HEK293 (cell line): ENCODE results near the gene PRRT3.

Experiments used
- CTCF ChIA-PET: fragments of 350-600 bp; formaldehyde crosslinking; extraction: SDS; loops from one replicate; lab custom pipeline; 2021; ENCODE audit warnings: antibody characterized with exemption; lab: Yijun Ruan, JAX
- POLR2A ChIA-PET: fragments of 300-600 bp; formaldehyde crosslinking; extraction: SDS; loops from one replicate; lab custom pipeline; 2020; ENCODE audit warnings: antibody characterized with exemption, inconsistent platforms; lab: Yijun Ruan, JAX
- H3K27ac ChIP-seq: fragments of 200-500 bp; sonication (Bioruptor generic); 2 replicates; pipeline ENCODE4 v1.5.1; 2014; ENCODE audit warnings: low read depth, low read length, control low read depth, inconsistent platforms; ENCODE audit errors: extremely low read depth
- H3K36me3 ChIP-seq, 2 experiments: fragments of 200-500 bp in 1 of 2; sonication (Bioruptor generic) in 1 of 2; 1 replicate in 1 of 2; 2 replicates in 1 of 2; pipeline ENCODE4 v1.5.1; 2014 to 2017; ENCODE audit warnings: inconsistent platforms in 2 of 2, low read length in 2 of 2; ENCODE audit not compliant: control insufficient read depth in 2 of 2, insufficient read depth in 1 of 2
- H3K4me1 ChIP-seq: fragments of 200-500 bp; sonication (Bioruptor generic); 2 replicates; pipeline ENCODE4 v1.5.1; 2014; ENCODE audit warnings: mild to moderate bottlenecking, low read length, inconsistent platforms; ENCODE audit not compliant: control insufficient read depth, insufficient read depth
- H3K4me3 ChIP-seq: 2 replicates; pipeline ENCODE4 v1.5.1; 2011; ENCODE audit warnings: low read depth, mild to moderate bottlenecking, control low read depth, low read length, moderate library complexity
- H3K9me3 ChIP-seq: fragments of 200-500 bp; sonication (Bioruptor generic); 2 replicates; pipeline ENCODE4 v1.5.1; 2014; ENCODE audit warnings: low read depth, low read length, inconsistent platforms; ENCODE audit not compliant: control insufficient read depth, insufficient read depth
- EGR2 ChIP-seq: fragments of 450-650 bp; formaldehyde crosslinking; IDR thresholded peaks from 2 replicates; pipeline ENCODE4 v1.5.1; 2016; ENCODE audit warnings: low read depth, missing biosample characterization, missing genetic modification characterization
- PRDM1 ChIP-seq: fragments of 450-650 bp; formaldehyde crosslinking; IDR thresholded peaks from 2 replicates; pipeline ENCODE4; 2016; ENCODE audit warnings: missing biosample characterization, missing genetic modification characterization
- TRIM28 ChIP-seq: IDR thresholded peaks from 2 replicates; pipeline ENCODE4 v1.6.1; 2011; ENCODE audit warnings: low read length, control low read depth, borderline replicate concordance
- ZBTB1 ChIP-seq: fragments of 450-650 bp; formaldehyde crosslinking; IDR thresholded peaks from 2 replicates; pipeline ENCODE4 v1.5.1; 2016; ENCODE audit warnings: missing biosample characterization, missing genetic modification characterization
- ZBTB7A ChIP-seq: fragments of 450-650 bp; formaldehyde crosslinking; IDR thresholded peaks from 2 replicates; pipeline ENCODE4 v1.5.1; 2016; ENCODE audit warnings: low read depth, missing biosample characterization, missing genetic modification characterization
- ZFP3 ChIP-seq: fragments of 450-650 bp; formaldehyde crosslinking; IDR thresholded peaks from 2 replicates; pipeline ENCODE4 v1.5.1; 2016; ENCODE audit warnings: low read depth, missing biosample characterization, missing genetic modification characterization
- ZNF292 ChIP-seq: fragments of 450-650 bp; formaldehyde crosslinking; IDR thresholded peaks from 2 replicates; pipeline ENCODE4 v1.5.1; 2016; ENCODE audit warnings: low read depth, missing biosample characterization, missing genetic modification characterization, borderline replicate concordance
- ZNF391 ChIP-seq: fragments of 450-650 bp; formaldehyde crosslinking; IDR thresholded peaks from 2 replicates; pipeline ENCODE4 v1.5.1; 2016; ENCODE audit warnings: low read depth, missing biosample characterization, missing genetic modification characterization, borderline replicate concordance
- ZNF416 ChIP-seq: fragments of 450-650 bp; formaldehyde crosslinking; IDR thresholded peaks from 2 replicates; pipeline ENCODE4 v1.5.1; 2016; ENCODE audit warnings: missing biosample characterization, missing genetic modification characterization
- ZNF423 ChIP-seq: fragments of 450-650 bp; formaldehyde crosslinking; IDR thresholded peaks from 2 replicates; pipeline ENCODE4 v1.5.1; 2016; ENCODE audit warnings: missing biosample characterization, missing genetic modification characterization
- ZNF561 ChIP-seq: fragments of 450-650 bp; IDR thresholded peaks from 2 replicates; pipeline ENCODE4 v1.5.1; 2018; ENCODE audit warnings: missing biosample characterization, missing genetic modification characterization, borderline replicate concordance
- ZNF791 ChIP-seq: fragments of 450-650 bp; formaldehyde crosslinking; IDR thresholded peaks from 2 replicates; pipeline ENCODE4 v1.5.1; 2016; ENCODE audit warnings: missing biosample characterization, missing genetic modification characterization
- TF ChIP-seq, protein P1 (sequence below): fragments of 450-650 bp; formaldehyde crosslinking; IDR thresholded peaks from 2 replicates; pipeline ENCODE4 v1.5.1; 2017; ENCODE audit warnings: missing biosample characterization, missing genetic modification characterization
- TF ChIP-seq, protein P2 (sequence below): fragments of 450-650 bp; formaldehyde crosslinking; IDR thresholded peaks from 2 replicates; pipeline ENCODE4 v1.5.1; 2017; ENCODE audit warnings: missing biosample characterization, missing genetic modification characterization
- TF ChIP-seq, protein P3 (sequence below): fragments of 450-650 bp; formaldehyde crosslinking; IDR thresholded peaks from 2 replicates; pipeline ENCODE4 v1.5.1; 2016; ENCODE audit warnings: missing biosample characterization, missing genetic modification characterization
- TF ChIP-seq, protein P4 (sequence below): fragments of 450-650 bp; formaldehyde crosslinking; IDR thresholded peaks from 2 replicates; pipeline ENCODE4 v1.5.1; 2016; ENCODE audit warnings: missing biosample characterization, missing genetic modification characterization
- TF ChIP-seq, protein P5 (sequence below): fragments of 450-650 bp; formaldehyde crosslinking; IDR thresholded peaks from 2 replicates; pipeline ENCODE4 v1.5.1; 2016; ENCODE audit warnings: missing biosample characterization, missing genetic modification characterization

The PRRT3 gene

DNA sequence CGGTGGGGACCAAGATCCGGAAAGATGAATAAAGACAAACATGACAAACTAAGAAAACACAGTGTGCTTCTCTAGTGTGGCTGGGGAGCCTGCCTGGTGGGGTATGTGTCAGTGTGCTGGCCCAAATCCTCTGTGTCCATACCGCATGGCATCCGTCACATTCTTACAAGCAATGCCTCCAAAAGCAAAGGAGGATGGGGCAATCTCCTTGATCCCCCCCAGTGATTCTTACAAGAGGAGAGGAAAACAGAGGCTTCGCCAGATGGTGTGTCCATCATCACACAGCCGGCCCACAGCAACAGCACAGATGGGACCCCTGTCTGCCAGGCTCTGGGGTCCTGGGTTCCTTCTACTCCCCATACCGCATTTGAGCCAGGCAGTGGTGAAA, 35.9 kb downstream of the PRRT3 start:
- ChIA-PET POLR2A (interaction anchor here (1.0 to 2.6 kb wide), 8 partner anchors 10 to 32 kb away, joined by 4 to 23 read pairs (median 6); partner anchors contain the start of genes CRELD1, IL17RE and JAGN1), CTCF (interaction anchor here (0.6 to 0.9 kb wide), 3 partner anchors 8 to 67 kb away, joined by 3 read pairs; partner anchors contain the start of gene CRELD1)
- H3K4me1 ChIP-seq: peaks cover 19% of the 10 kb centered on the region
- no peaks in the 10 kb centered on the region for H3K9me3 ChIP-seq
- no peaks in the 10 kb centered on the region for H3K36me3 ChIP-seq
- no peak overlapping the region for H3K4me3 ChIP-seq
- no peak for TF ChIP-seq ZNF561 (tag by site-specific recombination)
- TF ChIP-seq, protein P1, sequence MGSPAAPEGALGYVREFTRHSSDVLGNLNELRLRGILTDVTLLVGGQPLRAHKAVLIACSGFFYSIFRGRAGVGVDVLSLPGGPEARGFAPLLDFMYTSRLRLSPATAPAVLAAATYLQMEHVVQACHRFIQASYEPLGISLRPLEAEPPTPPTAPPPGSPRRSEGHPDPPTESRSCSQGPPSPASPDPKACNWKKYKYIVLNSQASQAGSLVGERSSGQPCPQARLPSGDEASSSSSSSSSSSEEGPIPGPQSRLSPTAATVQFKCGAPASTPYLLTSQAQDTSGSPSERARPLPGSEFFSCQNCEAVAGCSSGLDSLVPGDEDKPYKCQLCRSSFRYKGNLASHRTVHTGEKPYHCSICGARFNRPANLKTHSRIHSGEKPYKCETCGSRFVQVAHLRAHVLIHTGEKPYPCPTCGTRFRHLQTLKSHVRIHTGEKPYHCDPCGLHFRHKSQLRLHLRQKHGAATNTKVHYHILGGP: no peak
- TF ChIP-seq, protein P2, sequence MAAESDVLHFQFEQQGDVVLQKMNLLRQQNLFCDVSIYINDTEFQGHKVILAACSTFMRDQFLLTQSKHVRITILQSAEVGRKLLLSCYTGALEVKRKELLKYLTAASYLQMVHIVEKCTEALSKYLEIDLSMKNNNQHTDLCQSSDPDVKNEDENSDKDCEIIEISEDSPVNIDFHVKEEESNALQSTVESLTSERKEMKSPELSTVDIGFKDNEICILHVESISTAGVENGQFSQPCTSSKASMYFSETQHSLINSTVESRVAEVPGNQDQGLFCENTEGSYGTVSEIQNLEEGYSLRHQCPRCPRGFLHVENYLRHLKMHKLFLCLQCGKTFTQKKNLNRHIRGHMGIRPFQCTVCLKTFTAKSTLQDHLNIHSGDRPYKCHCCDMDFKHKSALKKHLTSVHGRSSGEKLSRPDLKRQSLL (tag by site-specific recombination): no peak
- no peak for TF ChIP-seq ZBTB1 (tag by site-specific recombination)
- TF ChIP-seq PRDM1 (tag by site-specific recombination): no peak
- no peak for TF ChIP-seq EGR2 (tag by site-specific recombination)
- no peak for TF ChIP-seq TRIM28
- TF ChIP-seq ZBTB7A (tag by site-specific recombination): no peak
- TF ChIP-seq, protein P3, sequence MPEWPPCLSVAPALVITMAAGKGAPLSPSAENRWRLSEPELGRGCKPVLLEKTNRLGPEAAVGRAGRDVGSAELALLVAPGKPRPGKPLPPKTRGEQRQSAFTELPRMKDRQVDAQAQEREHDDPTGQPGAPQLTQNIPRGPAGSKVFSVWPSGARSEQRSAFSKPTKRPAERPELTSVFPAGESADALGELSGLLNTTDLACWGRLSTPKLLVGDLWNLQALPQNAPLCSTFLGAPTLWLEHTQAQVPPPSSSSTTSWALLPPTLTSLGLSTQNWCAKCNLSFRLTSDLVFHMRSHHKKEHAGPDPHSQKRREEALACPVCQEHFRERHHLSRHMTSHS (tag by site-specific recombination): no peak
- TF ChIP-seq ZNF423 (tag by site-specific recombination): no peak
- TF ChIP-seq ZNF416 (tag by site-specific recombination): no peak
- no peak for TF ChIP-seq ZFP3
- no peak for TF ChIP-seq ZNF292 (tag by site-specific recombination)
- TF ChIP-seq ZNF791 (tag by site-specific recombination): no peak
- TF ChIP-seq, protein P4, sequence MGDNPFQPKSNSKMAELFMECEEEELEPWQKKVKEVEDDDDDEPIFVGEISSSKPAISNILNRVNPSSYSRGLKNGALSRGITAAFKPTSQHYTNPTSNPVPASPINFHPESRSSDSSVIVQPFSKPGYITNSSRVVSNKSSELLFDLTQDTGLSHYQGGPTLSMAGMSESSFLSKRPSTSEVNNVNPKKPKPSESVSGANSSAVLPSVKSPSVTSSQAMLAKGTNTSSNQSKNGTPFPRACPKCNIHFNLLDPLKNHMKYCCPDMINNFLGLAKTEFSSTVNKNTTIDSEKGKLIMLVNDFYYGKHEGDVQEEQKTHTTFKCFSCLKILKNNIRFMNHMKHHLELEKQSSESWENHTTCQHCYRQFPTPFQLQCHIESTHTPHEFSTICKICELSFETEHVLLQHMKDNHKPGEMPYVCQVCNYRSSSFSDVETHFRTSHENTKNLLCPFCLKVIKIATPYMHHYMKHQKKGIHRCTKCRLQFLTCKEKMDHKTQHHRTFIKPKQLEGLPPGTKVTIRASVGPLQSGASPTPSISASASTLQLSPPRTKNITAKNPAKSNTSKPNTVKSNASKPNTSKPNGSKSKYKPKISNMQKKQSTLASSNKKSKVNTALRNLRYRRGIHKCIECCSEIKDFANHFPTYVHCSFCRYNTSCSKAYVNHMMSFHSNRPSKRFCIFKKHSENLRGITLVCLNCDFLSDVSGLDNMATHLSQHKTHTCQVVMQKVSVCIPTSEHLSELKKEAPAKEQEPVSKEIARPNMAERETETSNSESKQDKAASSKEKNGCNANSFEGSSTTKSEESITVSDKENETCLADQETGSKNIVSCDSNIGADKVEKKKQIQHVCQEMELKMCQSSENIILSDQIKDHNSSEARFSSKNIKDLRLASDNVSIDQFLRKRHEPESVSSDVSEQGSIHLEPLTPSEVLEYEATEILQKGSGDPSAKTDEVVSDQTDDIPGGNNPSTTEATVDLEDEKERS (tag by site-specific recombination): no peak
- TF ChIP-seq ZNF391 (tag by site-specific recombination): no peak
- TF ChIP-seq, protein P5, sequence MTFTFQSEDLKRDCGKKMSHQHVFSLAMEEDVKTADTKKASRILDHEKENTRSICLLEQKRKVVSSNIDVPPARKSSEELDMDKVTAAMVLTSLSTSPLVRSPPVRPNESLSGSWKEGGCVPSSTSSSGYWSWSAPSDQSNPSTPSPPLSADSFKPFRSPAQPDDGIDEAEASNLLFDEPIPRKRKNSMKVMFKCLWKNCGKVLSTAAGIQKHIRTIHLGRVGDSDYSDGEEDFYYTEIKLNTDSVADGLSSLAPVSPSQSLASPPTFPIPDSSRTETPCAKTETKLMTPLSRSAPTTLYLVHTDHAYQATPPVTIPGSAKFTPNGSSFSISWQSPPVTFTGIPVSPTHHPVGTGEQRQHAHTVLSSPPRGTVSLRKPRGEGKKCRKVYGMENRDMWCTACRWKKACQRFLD: no peak
- no peak overlapping the region for H3K27ac ChIP-seq
